ENCODE results near the gene SBSN. TPM values are rescaled to one million over a fixed set of nuclear protein-coding genes. Genes with fewer than 3 reads are reported as not detected.

SBSN gene
- total and polyA plus RNA-seq, 2 donors (not counting 1 experiment from before 2014, with no cell fraction given) = not detected

GRCh38 chr19:35518313-35518712, 9.8 kb downstream of the SBSN start:
- H3K9me3 ChIP-seq (ENCODE audit: control extremely low read depth in 1 of 3, control insufficient read depth in 2 of 3, insufficient read depth in 1 of 3, low read length in 2 of 3) = no peaks in the 10 kb centered on the region
- no peak overlapping the region for H3K27ac Mint-ChIP-seq
- POLR2A ChIA-PET = interaction anchor here (0.7 kb wide), 1 partner anchor 17 kb away, joined by 3 read pairs; no protein-coding TSS in a partner anchor
- no peaks in the 10 kb centered on the region for H3K79me2 ChIP-seq (ENCODE audit: control insufficient read depth, insufficient read depth, low read length)
- CTCF ChIA-PET = no interaction called here
- H4K20me1 ChIP-seq (ENCODE audit: control insufficient read depth, insufficient read depth, low read length, poor library complexity, severe bottlenecking) = no peaks in the 10 kb centered on the region
- H3K27me3 Mint-ChIP-seq = peaks cover 33% of the 10 kb centered on the region
- no peak for TF ChIP-seq CTCF (IDR thresholded peaks at IDR 0.05)
- TF ChIP-seq EZH2 (IDR thresholded peaks at IDR 0.05; ENCODE audit: borderline replicate concordance, insufficient read depth, low read depth, low read length, poor library complexity, severe bottlenecking) = no peak
- no peak overlapping the region for H3K4me3 ChIP-seq (ENCODE audit: control extremely low read depth in 1 of 5, extremely low read depth in 1 of 5, insufficient read depth in 1 of 5, low read depth in 2 of 5, low read length in 4 of 5)
- H3K4me2 ChIP-seq (replicated peaks; ENCODE audit: low read depth, low read length, poor library complexity, severe bottlenecking) = no peak overlapping the region
- no peaks in the 10 kb centered on the region for H3K36me3 ChIP-seq (replicated peaks in 1 of 2; ENCODE audit: control extremely low read depth in 1 of 2, control insufficient read depth in 1 of 2, extremely low read depth in 1 of 2, insufficient read depth in 2 of 2, low read length in 1 of 2)
- peaks cover 0 to 9% (median 2%) of the 10 kb centered on the region in 4 experiments for H3K27me3 ChIP-seq (replicated peaks in 1 of 4; ENCODE audit: control extremely low read depth in 1 of 4, control insufficient read depth in 3 of 4, insufficient read depth in 4 of 4, low read length in 3 of 4)
- 88% methylated on average over 5 of the region's 6 CpGs for WGBS (ENCODE audit: insufficient coverage)
- H3K27ac ChIP-seq (ENCODE audit: low read length in 2 of 2) = no peak overlapping the region
- no peaks in the 10 kb centered on the region for H3K9me3 Mint-ChIP-seq (ENCODE audit: insufficient read depth)
- no peak overlapping the region for H3K4me3 Mint-ChIP-seq
- H2AFZ ChIP-seq (ENCODE audit: insufficient read depth, low read depth, low read length, poor library complexity, severe bottlenecking) = no peak overlapping the region
- intact Hi-C loops (cut with micrococcal nuclease) = no loop called here
- H3K4me1 ChIP-seq (ENCODE audit: control insufficient read depth in 2 of 2, insufficient read depth in 2 of 2, low read length in 2 of 2) = no peaks in the 10 kb centered on the region
- H3K9ac ChIP-seq (ENCODE audit: low read length) = no peak overlapping the region
- no peaks in the 10 kb centered on the region for H3K4me1 Mint-ChIP-seq
- DNase-seq (no peak), ATAC-seq (ENCODE audit: low read depth) (no peak)

- Mint-ChIP-seq H3K4me1 (no peaks in the 10 kb centered on the region), H3K27me3 (peaks cover 35% of the 10 kb centered on the region), H3K4me3 (no peak overlapping the region), H3K27ac (no peak overlapping the region), H3K9me3 (ENCODE audit: insufficient read depth) (no peaks in the 10 kb centered on the region)
- Histone ChIP-seq H3K79me2 (ENCODE audit: control insufficient read depth, insufficient read depth, low read length) (no peaks in the 10 kb centered on the region), H3K4me3 (ENCODE audit: control extremely low read depth in 1 of 5, extremely low read depth in 1 of 5, insufficient read depth in 1 of 5, low read depth in 2 of 5, low read length in 4 of 5) (no peak overlapping the region), H3K36me3 (replicated peaks in 1 of 2; ENCODE audit: control extremely low read depth in 1 of 2, control insufficient read depth in 1 of 2, extremely low read depth in 1 of 2, insufficient read depth in 2 of 2, low read length in 1 of 2) (no peaks in the 10 kb centered on the region), H2AFZ (ENCODE audit: insufficient read depth, low read depth, low read length, poor library complexity, severe bottlenecking) (no peak overlapping the region), H3K27ac (ENCODE audit: low read length in 2 of 2) (no peak overlapping the region), H3K4me2 (replicated peaks; ENCODE audit: low read depth, low read length, poor library complexity, severe bottlenecking) (no peak overlapping the region), H3K9me3 (ENCODE audit: control extremely low read depth in 1 of 3, control insufficient read depth in 2 of 3, insufficient read depth in 1 of 3, low read length in 2 of 3) (no peaks in the 10 kb centered on the region), H4K20me1 (ENCODE audit: control insufficient read depth, insufficient read depth, low read length, poor library complexity, severe bottlenecking) (no peaks in the 10 kb centered on the region), H3K27me3 (replicated peaks in 1 of 4; ENCODE audit: control extremely low read depth in 1 of 4, control insufficient read depth in 3 of 4, insufficient read depth in 4 of 4, low read length in 3 of 4) (peaks cover 0 to 18% (median 2%) of the 10 kb centered on the region in 4 experiments), H3K4me1 (ENCODE audit: control insufficient read depth in 2 of 2, insufficient read depth in 2 of 2, low read length in 2 of 2) (no peaks in the 10 kb centered on the region), H3K9ac (ENCODE audit: low read length) (no peak overlapping the region)
- ChIA-PET POLR2A (no interaction called here), CTCF (interaction anchor here (1.5 kb wide), 1 partner anchor 10 kb away, joined by 6 read pairs; no protein-coding TSS in a partner anchor)
- ATAC-seq (ENCODE audit: low read depth) (no peak), DNase-seq (no peak)
- TF ChIP-seq CTCF (IDR thresholded peaks at IDR 0.05) = no peak
- no peak for TF ChIP-seq EZH2 (IDR thresholded peaks at IDR 0.05; ENCODE audit: borderline replicate concordance, insufficient read depth, low read depth, low read length, poor library complexity, severe bottlenecking)
- WGBS (ENCODE audit: insufficient coverage) = 94% methylated on average over 2 of the region's 2 CpGs
- intact Hi-C loops (cut with micrococcal nuclease) = no loop called here
Measured at GRCh38 chr19:35517342-35517741, 10.8 kb downstream of the SBSN start.

Data from B cell (primary cell).